SK-N-MC (cell line): ENCODE data around the gene ST8SIA6.

Source experiments
- EZH2 ChIP-seq: fragments of 200-600 bp; sonication (generic); IDR thresholded peaks from one replicate; pipeline ENCODE4 v1.6.1; 2017; ENCODE audit warnings: antibody characterized with exemption
- FOXP2 ChIP-seq: optimal IDR thresholded peaks from 2 replicates; pipeline ENCODE3; 2011; ENCODE audit warnings: mild to moderate bottlenecking, moderate library complexity; ENCODE audit not compliant: insufficient read depth; ENCODE audit errors: extremely low read length, control extremely low read depth
- POLR2AphosphoS5 ChIP-seq: IDR thresholded peaks from 2 replicates; pipeline ENCODE4 v1.6.1; 2012; ENCODE audit warnings: mild to moderate bottlenecking, low read depth, low read length, borderline replicate concordance

DNA sequence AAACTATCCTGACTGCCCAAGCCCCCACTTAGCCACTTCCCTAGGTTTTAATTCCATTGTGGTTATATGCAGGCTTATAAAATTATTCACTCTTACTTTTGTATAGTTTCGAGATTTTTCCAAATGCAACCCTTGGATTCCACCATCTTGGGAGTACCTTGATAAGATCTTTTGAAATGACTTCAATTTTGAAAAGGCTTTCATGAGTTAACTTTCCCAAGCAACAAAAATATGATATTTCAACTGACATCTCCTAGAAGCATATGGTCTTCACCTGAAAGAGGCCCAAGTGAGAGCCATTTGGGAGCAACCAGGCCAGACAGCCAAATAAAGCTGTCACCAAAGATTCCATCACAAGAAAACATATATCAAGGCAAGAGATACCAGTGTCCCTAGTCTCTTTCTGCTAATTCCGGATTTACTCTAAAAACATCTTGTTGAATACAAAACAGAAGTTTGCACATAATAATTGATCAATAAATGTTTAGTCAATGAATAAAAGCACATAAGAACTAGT is 1.7 kb upstream of the ST8SIA6 start:
- TF ChIP-seq EZH2 (no peak), POLR2AphosphoS5 (no peak), FOXP2 (no peak)
